A549 (cell line): ENCODE results near the gene CAMSAP1. TPM values are rescaled to one million over a fixed set of nuclear protein-coding genes. Genes with fewer than 3 reads are reported as not detected.

Source experiments
- ATAC-seq, 2 experiments: fragments of 200-7000 bp in 1 of 2; fragments of >200 bp in 1 of 2; cut with Nextera tagmentation in 1 of 2; cut with Tn5 transposase in 1 of 2; 3 replicates each; pipeline versions ENCODE4 v1.8.0 to v1.9.1; 2018 to 2020; ENCODE audit warnings: mild to moderate bottlenecking in 1 of 2, moderate library complexity in 1 of 2
- CTCF ChIA-PET: fragments of 300-600 bp; sonication (Branson Sonifier 250); formaldehyde crosslinking; extraction: SDS; loops from one replicate; lab custom pipeline; 2021; ENCODE audit warnings: antibody characterized with exemption, inconsistent platforms; lab: Yijun Ruan, JAX
- POLR2A ChIA-PET: fragments of 350-600 bp; formaldehyde crosslinking; extraction: SDS; loops from one replicate; lab custom pipeline; 2021; ENCODE audit warnings: antibody characterized with exemption, inconsistent platforms; lab: Yijun Ruan, JAX
- DNase-seq, 2 experiments: peaks; one replicate each; pipeline versions ENCODE4 v3.0.0 to v3.0.0-alpha.2; 2011 to 2016; ENCODE audit warnings: low read depth in 1 of 2, low spot score in 1 of 2
- FAIRE-seq: peaks from 2 replicates; lab custom pipeline; 2011; peaks lifted over from hg19 to GRCh38; lab: Jason Lieb, UNC
- H3K27ac ChIP-seq, 2 experiments: fragments of >200 bp; sonication (Bioruptor Twin); formaldehyde crosslinking; 3 replicates each; pipeline ENCODE4 v1.5.1; 2016 to 2017
- H3K4me1 ChIP-seq: fragments of >200 bp; sonication (Bioruptor Twin); formaldehyde crosslinking; 3 replicates; pipeline ENCODE4 v1.6.1; 2016
- H3K4me2 ChIP-seq: fragments of >200 bp; sonication (Bioruptor Twin); formaldehyde crosslinking; 3 replicates; pipeline ENCODE4 v1.6.1; 2016
- H3K4me3 ChIP-seq: fragments of >200 bp; sonication (Bioruptor Twin); formaldehyde crosslinking; 3 replicates; pipeline ENCODE4 v1.5.1; 2016
- H3K9me3 ChIP-seq: fragments of >200 bp; sonication (Bioruptor Twin); formaldehyde crosslinking; 3 replicates; pipeline ENCODE4 v1.6.1; 2016
- BHLHE40 ChIP-seq: IDR thresholded peaks from 2 replicates; pipeline ENCODE4 v1.6.1; 2012; ENCODE audit warnings: low read depth, low read length, inconsistent platforms
- CBX8 ChIP-seq: fragments of 200-600 bp; sonication (generic); IDR thresholded peaks from 2 replicates; pipeline ENCODE4 v1.6.1; 2016
- CHD2 ChIP-seq: fragments of 150-350 bp; IDR thresholded peaks from 2 replicates; pipeline ENCODE4 v1.6.1; 2014; ENCODE audit warnings: low read length; ENCODE audit not compliant: partially characterized antibody
- CTCF ChIP-seq: fragments of >200 bp; sonication (Bioruptor Twin); formaldehyde crosslinking; IDR thresholded peaks from 3 replicates; pipeline ENCODE4 v1.5.1; 2016
- FOSB ChIP-seq: fragments of 250-450 bp; sonication (Bioruptor Pico); IDR thresholded peaks from 2 replicates; pipeline ENCODE4 v1.5.0; 2020; ENCODE audit warnings: mild to moderate bottlenecking, moderate library complexity
- GATA3 ChIP-seq: IDR thresholded peaks from 2 replicates; pipeline ENCODE4 v1.6.1; 2012; ENCODE audit warnings: borderline replicate concordance
- HES2 ChIP-seq: fragments of >200 bp; sonication (Bioruptor Twin); formaldehyde crosslinking; IDR thresholded peaks from 2 replicates; pipeline ENCODE4 v1.6.1; 2016
- HEYL ChIP-seq: fragments of 250-450 bp; sonication (Bioruptor Pico); IDR thresholded peaks from 2 replicates; pipeline ENCODE4 v1.8.0; 2021; ENCODE audit warnings: mild to moderate bottlenecking, moderate library complexity
- HMGXB4 ChIP-seq: fragments of 250-450 bp; sonication (Bioruptor Pico); IDR thresholded peaks from 2 replicates; pipeline ENCODE4 v1.5.0; 2021; ENCODE audit warnings: mild to moderate bottlenecking, moderate library complexity, borderline replicate concordance
- HOXB5 ChIP-seq: fragments of 250-450 bp; sonication (Bioruptor Pico); IDR thresholded peaks from 2 replicates; pipeline ENCODE4 v1.5.0; 2020; ENCODE audit warnings: mild to moderate bottlenecking, moderate library complexity
- KDM1A ChIP-seq: fragments of 200-600 bp; sonication (generic); IDR thresholded peaks from 2 replicates; pipeline ENCODE4 v1.6.1; 2016; ENCODE audit warnings: low read depth, mild to moderate bottlenecking
- MAFK ChIP-seq: fragments of 450-650 bp; IDR thresholded peaks from 2 replicates; pipeline ENCODE4 v1.6.1; 2014; ENCODE audit not compliant: partially characterized antibody
- MYC ChIP-seq: IDR thresholded peaks from 2 replicates; pipeline ENCODE4 v1.6.1; 2012; ENCODE audit warnings: mild to moderate bottlenecking, inconsistent platforms, low read length, improper control_type of control experiment, borderline replicate concordance
- POLR2A ChIP-seq: IDR thresholded peaks from 2 replicates; pipeline ENCODE4 v1.6.1; 2012; ENCODE audit warnings: mild to moderate bottlenecking, low read length
- RAD21 ChIP-seq, 2 experiments: fragments of >200 bp in 1 of 2; sonication (Bioruptor Twin) in 1 of 2; formaldehyde crosslinking in 1 of 2; IDR thresholded peaks in 1 of 2; conservative IDR thresholded peaks in 1 of 2; 2 replicates in 1 of 2; 3 replicates in 1 of 2; pipeline ENCODE4 v1.6.1; 2012 to 2018; ENCODE audit warnings: inconsistent platforms in 1 of 2
- RNF2 ChIP-seq: fragments of 200-600 bp; sonication (generic); IDR thresholded peaks from 2 replicates; pipeline ENCODE4 v1.6.1; 2016; ENCODE audit warnings: low read depth, mild to moderate bottlenecking, antibody characterized with exemption, moderate library complexity, borderline replicate concordance
- SMC3 ChIP-seq: fragments of >200 bp; sonication (Bioruptor Twin); formaldehyde crosslinking; IDR thresholded peaks from 3 replicates; pipeline ENCODE4 v1.6.1; 2018; ENCODE audit warnings: inconsistent platforms
- ZFP36 ChIP-seq: fragments of 450-650 bp; IDR thresholded peaks from 2 replicates; pipeline ENCODE4 v1.6.1; 2014; ENCODE audit warnings: borderline replicate concordance; ENCODE audit not compliant: partially characterized antibody
- WGBS: methylation state at CpG from one replicate; pipeline ENCODE4 v1.1.6; 2017; ENCODE audit errors: missing lambda C conversion rate; 5-methylcytosine and 5-hydroxymethylcytosine counted together
- polyA plus RNA-seq, 4 experiments: library from polyadenylated mRNA; depleted of rRNA in 3 of 4; stranded (reverse); fragments of >200 nt; fragmentation: RNase III in 1 of 4; extraction: RNeasy Plus Mini Kit Qiagen cat#74134 plus additional on column Dnase treatment in 1 of 4; gene quantifications; 2 replicates in 3 of 4; 3 replicates in 1 of 4; pipeline ENCODE4 v1.2.3, GENCODE V29; 2011 to 2017

CAMSAP1 gene
- polyA plus RNA-seq, 2 of the 4 experiments (the other 2 are of a cell fraction), result 8.6 to 15.0 TPM

- Histone ChIP-seq H3K4me3 (no peak overlapping the region), H3K27ac (no peak overlapping the region), H3K4me2 (no peak overlapping the region), H3K9me3 (no peaks in the 10 kb centered on the region), H3K4me1 (peaks cover 21% of the 10 kb centered on the region; the same call in 2 of the 3 replicates)
- ChIA-PET POLR2A (no interaction called here), CTCF (interaction anchor here (1.5 kb wide), 1 partner anchor 91 kb away, joined by 3 read pairs; no protein-coding TSS in a partner anchor)
- ATAC-seq (peak in 1 of 2 experiments; percentile 19; a peak in 2 of 6 replicates), FAIRE-seq (no peak), DNase-seq (no peak)
- WGBS, result 91% methylated on average over 12 of the region's 12 CpGs
- TF ChIP-seq CTCF (no peak), POLR2A (0 out of 2 replicates have a peak, but pooled peaks have one; percentile 12)
Observed at GRCh38 chr9:135887585-135888050, 19.7 kb downstream of the CAMSAP1 start.

GRCh38 chr9:135887021-135887507 lies 20.3 kb downstream of the CAMSAP1 start:
- no peak for TF ChIP-seq BHLHE40
- no peak for TF ChIP-seq MYC
- TF ChIP-seq GATA3, result no peak
- no peak for TF ChIP-seq FOSB
- no peak for TF ChIP-seq RNF2
- TF ChIP-seq MAFK, result no peak
- no peak for TF ChIP-seq KDM1A
- no peak for TF ChIP-seq CBX8
- TF ChIP-seq ZFP36, result no peak
- no peak for TF ChIP-seq HOXB5
- POLR2A ChIA-PET, result no interaction called here
- DNase-seq (no peak), ATAC-seq (no peak), FAIRE-seq (no peak)
- H3K4me2 ChIP-seq, result no peak overlapping the region
- CTCF ChIA-PET, result interaction anchor here (0.5 to 0.9 kb wide), 3 partner anchors 10 to 17 kb away, joined by 3 to 4 read pairs (median 3); no protein-coding TSS in a partner anchor
- H3K4me3 ChIP-seq, result no peak overlapping the region
- WGBS, result 92% methylated on average over 18 of the region's 18 CpGs
- H3K4me1 ChIP-seq, result peaks cover 21% of the 10 kb centered on the region; the same call in 2 of the 3 replicates
- no peak overlapping the region for H3K27ac ChIP-seq
- no peaks in the 10 kb centered on the region for H3K9me3 ChIP-seq

- ChIA-PET POLR2A (interaction anchor here (0.6 kb wide), 1 partner anchor 133 kb away, joined by 3 read pairs; no protein-coding TSS in a partner anchor), CTCF (interaction anchor here (0.5 to 0.9 kb wide), 3 partner anchors 9 to 17 kb away, joined by 3 to 4 read pairs (median 3); no protein-coding TSS in a partner anchor)
- H3K4me3 ChIP-seq, result no peak overlapping the region
- ATAC-seq (no peak), DNase-seq (no peak), FAIRE-seq (no peak)
- WGBS, result 90% methylated on average over 21 of the region's 21 CpGs
- no peak overlapping the region for H3K27ac ChIP-seq
- H3K4me1 ChIP-seq, result peaks cover 21% of the 10 kb centered on the region; the same call in 2 of the 3 replicates
- no peaks in the 10 kb centered on the region for H3K9me3 ChIP-seq
- H3K4me2 ChIP-seq, result no peak overlapping the region
- TF ChIP-seq MYC, result no peak
- no peak for TF ChIP-seq SMC3
- TF ChIP-seq CHD2, result no peak
- TF ChIP-seq RAD21 (conservative IDR thresholded peaks at IDR 0.05 in 1 of 2, IDR thresholded peaks at IDR 0.05 in 1 of 2), result no peak
- TF ChIP-seq HMGXB4 (CRISPR knock-in tag), result no peak
- TF ChIP-seq HEYL (CRISPR knock-in tag), result no peak
- TF ChIP-seq HES2, result no peak
- TF ChIP-seq, all 56 proteins: peak for 0
Observed at GRCh38 chr9:135886147-135886981, 21.0 kb downstream of the CAMSAP1 start.
